CD14-positive monocyte (primary cell): ENCODE measurements around the gene ARHGEF37. TPM values are rescaled to one million over a fixed set of nuclear protein-coding genes. Genes with fewer than 3 reads are reported as not detected.
A peak's percentile ranks its signal among the peaks of the same experiment; 100 is the strongest.

ENCODE experiments used
- DNase-seq, 3 donors: peaks; one replicate each; pipeline ENCODE4 v3.0.0-alpha.2; 2011 to 2022
- H2AFZ ChIP-seq: 2 replicates; pipeline ENCODE4 v1.6.0; 2012; ENCODE audit warnings: mild to moderate bottlenecking, low read depth, low read length, inconsistent platforms; ENCODE audit not compliant: insufficient read depth, poor library complexity, severe bottlenecking
- H3K27ac ChIP-seq, 2 donors: 1 replicate in 1 of 2; 2 replicates in 1 of 2; pipeline ENCODE4 v1.5.1; 2012 to 2013; ENCODE audit warnings: low read length in 2 of 2, control low read depth in 1 of 2, inconsistent platforms in 1 of 2, low read depth in 1 of 2, mild to moderate bottlenecking in 1 of 2
- H3K27me3 ChIP-seq, 2 donors: one replicate each; pipeline versions ENCODE4 v1.6.0 to v1.6.1; 2011 to 2013; ENCODE audit warnings: low read length in 2 of 2; ENCODE audit not compliant: control insufficient read depth in 2 of 2, insufficient read depth in 2 of 2
- H3K36me3 ChIP-seq, 2 donors: replicated peaks in 1 of 2; 1 replicate in 1 of 2; 2 replicates in 1 of 2; pipeline versions ENCODE4 v1.5.1 to v1.6.1; 2012 to 2013; ENCODE audit warnings: low read length in 2 of 2, control low read depth in 1 of 2, inconsistent platforms in 1 of 2, mild to moderate bottlenecking in 1 of 2; ENCODE audit not compliant: insufficient read depth in 2 of 2, control insufficient read depth in 1 of 2
- H3K4me1 ChIP-seq, 2 donors: 1 replicate in 1 of 2; 2 replicates in 1 of 2; pipeline versions ENCODE4 v1.5.1 to v1.6.1; 2012 to 2013; ENCODE audit warnings: low read length in 2 of 2, control low read depth in 1 of 2, inconsistent platforms in 1 of 2, mild to moderate bottlenecking in 1 of 2, moderate library complexity in 1 of 2; ENCODE audit not compliant: insufficient read depth in 2 of 2, control insufficient read depth in 1 of 2
- H3K4me2 ChIP-seq: replicated peaks from 2 replicates; pipeline ENCODE3; 2012; ENCODE audit warnings: low read length, moderate library complexity, mild to moderate bottlenecking; ENCODE audit not compliant: poor library complexity, severe bottlenecking; ENCODE audit errors: extremely low read depth
- H3K4me3 ChIP-seq, 3 experiments: fragments of 200-600 bp in 1 of 3; sonication (generic) in 1 of 3; replicated peaks in 1 of 3; 1 replicate in 2 of 3; 2 replicates in 1 of 3; pipeline ENCODE4 v1.5.1; 2011 to 2013; ENCODE audit warnings: low read length in 3 of 3, mild to moderate bottlenecking in 3 of 3, control low read depth in 2 of 3, low read depth in 2 of 3, inconsistent platforms in 1 of 3, moderate library complexity in 1 of 3
- H3K79me2 ChIP-seq: 2 replicates; pipeline ENCODE4 v1.6.0; 2012; ENCODE audit warnings: mild to moderate bottlenecking, control low read depth, inconsistent platforms, low read length, moderate library complexity; ENCODE audit not compliant: insufficient read depth
- H3K9ac ChIP-seq: 2 replicates; pipeline ENCODE4 v1.6.0; 2017; ENCODE audit warnings: low read length, mild to moderate bottlenecking; ENCODE audit not compliant: insufficient read depth, poor library complexity, severe bottlenecking
- H3K9me3 ChIP-seq, 2 donors: replicated peaks in 1 of 2; 1 replicate in 1 of 2; 2 replicates in 1 of 2; pipeline versions ENCODE4 v1.5.1 to v1.6.1; 2012 to 2013; ENCODE audit warnings: low read length in 2 of 2, control low read depth in 1 of 2; ENCODE audit not compliant: control insufficient read depth in 1 of 2, insufficient read depth in 1 of 2
- H4K20me1 ChIP-seq: 2 replicates; pipeline ENCODE4 v1.6.0; 2012; ENCODE audit warnings: mild to moderate bottlenecking, low read length, control low read depth, moderate library complexity; ENCODE audit not compliant: insufficient read depth
- H3K27ac Mint-ChIP-seq, 7 donors: one replicate each; pipeline ENCODE4 v1.8.0; 2020; ENCODE audit warnings: mild to moderate bottlenecking in 7 of 7, mixed read lengths in 7 of 7, moderate library complexity in 6 of 7, inconsistent platforms in 2 of 7
- H3K27me3 Mint-ChIP-seq, 3 donors: one replicate each; pipeline ENCODE4 v1.8.0; 2021 to 2022; ENCODE audit warnings: low read depth in 3 of 3, mild to moderate bottlenecking in 3 of 3, mixed read lengths in 3 of 3, moderate library complexity in 3 of 3, inconsistent platforms in 1 of 3
- H3K36me3 Mint-ChIP-seq, 2 donors: one replicate each; pipeline ENCODE4 v1.8.0; 2020; ENCODE audit warnings: mixed read lengths in 2 of 2, inconsistent platforms in 1 of 2, mild to moderate bottlenecking in 1 of 2
- H3K4me1 Mint-ChIP-seq: one replicate; pipeline ENCODE4 v1.8.0; 2020; ENCODE audit warnings: mild to moderate bottlenecking, mixed read lengths
- H3K4me3 Mint-ChIP-seq, 2 donors: one replicate each; pipeline ENCODE4 v1.8.0; 2020; ENCODE audit warnings: mild to moderate bottlenecking in 2 of 2, mixed read lengths in 2 of 2, moderate library complexity in 1 of 2
- H3K9me3 Mint-ChIP-seq, 7 donors: one replicate each; pipeline ENCODE4 v1.8.0; 2020 to 2022; ENCODE audit warnings: mixed read lengths in 7 of 7, mild to moderate bottlenecking in 6 of 7, moderate library complexity in 6 of 7, inconsistent platforms in 2 of 7
- CTCF ChIP-seq: fragments of 200-600 bp; IDR thresholded peaks from one replicate; pipeline ENCODE4 v1.8.0; 2022; ENCODE audit warnings: antibody characterized with exemption, mild to moderate bottlenecking
- WGBS: methylation state at CpG from one replicate; pipeline ENCODE4 v1.1.5; 2013; ENCODE audit warnings: missing lambda C conversion rate; ENCODE audit not compliant: insufficient coverage; 5-methylcytosine and 5-hydroxymethylcytosine counted together
- intact Hi-C, 2 donors: fragments of 100-400 bp; cut with micrococcal nuclease; formaldehyde crosslinking; loops; one replicate each; pipeline versions ENCODE4 v1.15.0 to v1.15.1; 2023
- polyA plus RNA-seq, 3 donors: library from polyadenylated mRNA; depleted of rRNA in 1 of 3; unstranded in 2 of 3; stranded (reverse) in 1 of 3; fragments of 300-500 nt in 2 of 3; fragments of >200 nt in 1 of 3; fragmentation: Illumina TruSeq in 2 of 3; gene quantifications; 1 replicate in 2 of 3; 2 replicates in 1 of 3; pipeline ENCODE4 v1.2.3, GENCODE V29; 2012 to 2021

The ARHGEF37 gene
- polyA plus RNA-seq, 3 donors = not detected

DNA sequence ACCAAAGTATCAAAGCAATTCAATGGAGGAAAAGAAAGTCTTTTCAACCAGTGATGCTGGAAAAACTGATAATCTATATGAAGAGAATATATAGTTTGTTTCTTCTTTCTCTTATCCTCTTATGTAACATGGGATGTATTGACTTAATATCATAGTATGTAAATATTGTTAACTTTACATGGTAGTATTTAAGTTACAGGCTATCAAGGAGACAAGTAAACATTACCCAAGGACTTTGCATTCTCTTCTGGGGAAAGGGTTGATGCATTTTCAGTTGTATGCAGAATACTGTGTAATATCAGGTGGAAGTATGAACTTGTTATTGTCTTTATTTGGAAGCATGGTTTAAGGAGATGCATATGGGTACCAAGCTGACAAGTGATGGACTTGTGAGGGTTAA is 9.1 kb upstream of the ARHGEF37 start:
- no peaks in the 10 kb centered on the region for H3K36me3 ChIP-seq
- H3K36me3 Mint-ChIP-seq = no peaks in the 10 kb centered on the region
- no peak overlapping the region for H3K9ac ChIP-seq
- H3K4me2 ChIP-seq = no peak overlapping the region
- no peak for DNase-seq
- H2AFZ ChIP-seq = no peak overlapping the region
- no peaks in the 10 kb centered on the region for H3K4me1 Mint-ChIP-seq
- no peaks in the 10 kb centered on the region for H3K79me2 ChIP-seq
- H3K27me3 Mint-ChIP-seq = peaks cover 0 to 1% (median 0%) of the 10 kb centered on the region in 3 donors
- no peaks in the 10 kb centered on the region for H3K27me3 ChIP-seq
- intact Hi-C loops = no loop called here
- H3K27ac Mint-ChIP-seq = no peak overlapping the region
- TF ChIP-seq CTCF = no peak
- H3K4me1 ChIP-seq = no peaks in the 10 kb centered on the region
- no peaks in the 10 kb centered on the region for H3K9me3 ChIP-seq
- H3K4me3 ChIP-seq = no peak overlapping the region
- no peak overlapping the region for H3K4me3 Mint-ChIP-seq
- no peak overlapping the region for H3K27ac ChIP-seq
- H4K20me1 ChIP-seq = no peaks in the 10 kb centered on the region
- no peaks in the 10 kb centered on the region for H3K9me3 Mint-ChIP-seq

GRCh38 chr5:149572576-149573231 is 8.6 kb upstream of the ARHGEF37 start:
- no peaks in the 10 kb centered on the region for H3K36me3 ChIP-seq
- H3K27ac Mint-ChIP-seq = peak overlapping the region in 1 of 7 donors; percentile 35
- H3K36me3 Mint-ChIP-seq = no peaks in the 10 kb centered on the region
- no peaks in the 10 kb centered on the region for H3K27me3 ChIP-seq
- no peaks in the 10 kb centered on the region for H3K27me3 Mint-ChIP-seq
- DNase-seq = no peak
- no peak for TF ChIP-seq CTCF
- H3K27ac ChIP-seq = no peak overlapping the region
- H3K9me3 ChIP-seq = no peaks in the 10 kb centered on the region
- no peak overlapping the region for H3K4me3 Mint-ChIP-seq
- no peaks in the 10 kb centered on the region for H3K4me1 ChIP-seq
- H2AFZ ChIP-seq = no peak overlapping the region
- H3K4me3 ChIP-seq = no peak overlapping the region
- WGBS = 95% methylated on average over 3 of the region's 4 CpGs
- no peaks in the 10 kb centered on the region for H3K79me2 ChIP-seq
- no peaks in the 10 kb centered on the region for H4K20me1 ChIP-seq
- intact Hi-C loops = no loop called here
- H3K4me2 ChIP-seq = no peak overlapping the region
- no peak overlapping the region for H3K9ac ChIP-seq
- H3K9me3 Mint-ChIP-seq = no peaks in the 10 kb centered on the region
- H3K4me1 Mint-ChIP-seq = no peaks in the 10 kb centered on the region
